GM12878 (cell line): ENCODE results near the gene SERPINB10.

Experiments
- MAX ChIP-seq: IDR thresholded peaks from 2 replicates; pipeline ENCODE4 v1.6.1; 2012; ENCODE audit warnings: low read depth, low read length, improper control_type of control experiment
- TAF1 ChIP-seq: IDR thresholded peaks from 2 replicates; pipeline ENCODE4 v1.6.1; 2011; ENCODE audit warnings: mild to moderate bottlenecking, low read depth, low read length, borderline replicate concordance

- TF ChIP-seq TAF1 (no peak), MAX (no peak)
Observed at GRCh38 chr18:63890950-63891304, 16.8 kb upstream of the SERPINB10 start.
